Measurements from ENCODE around the gene NF2.
"Not testable (repeated sequence)": the region's sequence is repeated elsewhere in the genome, so short reads cannot be mapped to it uniquely, and the experiment has no call there.

Gene NF2

GRCh38 chr22:29597871-29598683 lies 5.4 kb upstream of the NF2 start:
- DNase-seq, result not testable (repeated sequence)

GRCh38 chr22:29598684-29599020 lies 4.8 kb upstream of the NF2 start:
- DNase-seq, result no peak

GRCh38 chr22:29604076-29604360 lies 585 bp downstream of the NF2 start:
- peak in 1 of 14 donors; percentile 39 for DNase-seq

GRCh38 chr22:29605527-29605850 lies 2.1 kb downstream of the NF2 start:
- DNase-seq, result no peak

- no peak for DNase-seq
Measured at GRCh38 chr22:29606320-29606719, 2.9 kb downstream of the NF2 start.

GRCh38 chr22:29607426-29607825 lies 4.0 kb downstream of the NF2 start:
- no peak for DNase-seq

GRCh38 chr22:29609139-29609538 lies 5.7 kb downstream of the NF2 start:
- no peak for DNase-seq

GRCh38 chr22:29610780-29611179 lies 7.3 kb downstream of the NF2 start:
- no peak for DNase-seq

GRCh38 chr22:29615705-29616327 lies 12.4 kb downstream of the NF2 start:
- no peak for DNase-seq

- no peak for DNase-seq
Measured at GRCh38 chr22:29617922-29618629, 14.6 kb downstream of the NF2 start.

- no peak for DNase-seq
Measured at GRCh38 chr22:29621761-29622526, 18.5 kb downstream of the NF2 start.

GRCh38 chr22:29623059-29623458 lies 19.6 kb downstream of the NF2 start:
- no peak for DNase-seq

GRCh38 chr22:29623553-29624169 lies 20.2 kb downstream of the NF2 start:
- no peak for DNase-seq

- DNase-seq, result peak in 5 of 14 donors; percentile 0 to 47 (median 13)
Measured at GRCh38 chr22:29625090-29625825, 21.8 kb downstream of the NF2 start.

GRCh38 chr22:29626497-29627195 lies 23.2 kb downstream of the NF2 start:
- no peak for DNase-seq

GRCh38 chr22:29627196-29627535 lies 23.7 kb downstream of the NF2 start:
- no peak for DNase-seq

- DNase-seq, result no peak
Measured at GRCh38 chr22:29628996-29629902, 25.8 kb downstream of the NF2 start.

GRCh38 chr22:29629903-29630516 lies 26.6 kb downstream of the NF2 start:
- DNase-seq, result no peak

GRCh38 chr22:29630987-29631386 lies 27.6 kb downstream of the NF2 start:
- DNase-seq, result no peak

- no peak for DNase-seq
Measured at GRCh38 chr22:29631725-29632124, 28.3 kb downstream of the NF2 start.
